ENCODE results near the gene SASH3.

- TF ChIP-seq, protein P1, sequence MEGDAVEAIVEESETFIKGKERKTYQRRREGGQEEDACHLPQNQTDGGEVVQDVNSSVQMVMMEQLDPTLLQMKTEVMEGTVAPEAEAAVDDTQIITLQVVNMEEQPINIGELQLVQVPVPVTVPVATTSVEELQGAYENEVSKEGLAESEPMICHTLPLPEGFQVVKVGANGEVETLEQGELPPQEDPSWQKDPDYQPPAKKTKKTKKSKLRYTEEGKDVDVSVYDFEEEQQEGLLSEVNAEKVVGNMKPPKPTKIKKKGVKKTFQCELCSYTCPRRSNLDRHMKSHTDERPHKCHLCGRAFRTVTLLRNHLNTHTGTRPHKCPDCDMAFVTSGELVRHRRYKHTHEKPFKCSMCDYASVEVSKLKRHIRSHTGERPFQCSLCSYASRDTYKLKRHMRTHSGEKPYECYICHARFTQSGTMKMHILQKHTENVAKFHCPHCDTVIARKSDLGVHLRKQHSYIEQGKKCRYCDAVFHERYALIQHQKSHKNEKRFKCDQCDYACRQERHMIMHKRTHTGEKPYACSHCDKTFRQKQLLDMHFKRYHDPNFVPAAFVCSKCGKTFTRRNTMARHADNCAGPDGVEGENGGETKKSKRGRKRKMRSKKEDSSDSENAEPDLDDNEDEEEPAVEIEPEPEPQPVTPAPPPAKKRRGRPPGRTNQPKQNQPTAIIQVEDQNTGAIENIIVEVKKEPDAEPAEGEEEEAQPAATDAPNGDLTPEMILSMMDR (IDR thresholded peaks at IDR 0.05; ENCODE audit: insufficient read depth, low read depth, low read length), result no peak
- TF ChIP-seq EZH2 (IDR thresholded peaks at IDR 0.05; ENCODE audit: insufficient read depth, low read length), result no peak
These were observed 28.8 kb upstream of the SASH3 start for GRCh38 chrX:129750971-129751370.
